GM21576 (cell line): ENCODE measurements around the gene CBY1.

Experiments
- ATAC-seq: cut with Tn5 transposase; IDR thresholded peaks from one replicate; pipeline ENCODE4 v1.9.1; 2021; ENCODE audit warnings: mild to moderate bottlenecking, moderate library complexity; ENCODE audit not compliant: unreplicated experiment

CBY1 gene

GRCh38 chr22:38645430-38645829 is 11.0 kb upstream of the CBY1 start:
- no peak for ATAC-seq

GRCh38 chr22:38649841-38650522 is 6.5 kb upstream of the CBY1 start:
- no peak for ATAC-seq

DNA sequence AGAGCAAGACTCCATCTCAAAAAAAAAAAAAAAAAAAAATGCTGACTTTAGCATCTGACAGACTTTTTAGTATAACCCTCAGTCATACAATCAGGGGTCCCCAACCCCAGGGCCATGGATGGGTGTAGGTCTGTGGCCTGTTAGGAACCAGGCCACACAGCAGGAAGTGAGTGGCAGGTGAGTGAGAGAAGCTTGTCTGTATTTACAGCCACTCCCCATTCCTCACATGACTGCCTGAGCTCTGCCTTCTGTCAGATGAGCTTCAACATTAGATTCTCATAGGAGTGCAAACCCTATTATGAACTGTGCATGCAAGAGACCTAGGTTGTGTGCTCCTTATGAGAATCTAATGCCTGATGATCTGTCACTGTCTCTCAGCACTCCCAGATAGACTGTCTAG is 3.6 kb upstream of the CBY1 start:
- ATAC-seq, result no peak

GRCh38 chr22:38653741-38654140 is 2.7 kb upstream of the CBY1 start:
- ATAC-seq, result no peak

- no peak for ATAC-seq
Measured at GRCh38 chr22:38655519-38656255, 751 bp upstream of the CBY1 start.

- ATAC-seq, result no peak
Measured at GRCh38 chr22:38657045-38657909, 839 bp downstream of the CBY1 start.

- no peak for ATAC-seq
Measured at GRCh38 chr22:38674888-38675287, 18.4 kb downstream of the CBY1 start.

DNA sequence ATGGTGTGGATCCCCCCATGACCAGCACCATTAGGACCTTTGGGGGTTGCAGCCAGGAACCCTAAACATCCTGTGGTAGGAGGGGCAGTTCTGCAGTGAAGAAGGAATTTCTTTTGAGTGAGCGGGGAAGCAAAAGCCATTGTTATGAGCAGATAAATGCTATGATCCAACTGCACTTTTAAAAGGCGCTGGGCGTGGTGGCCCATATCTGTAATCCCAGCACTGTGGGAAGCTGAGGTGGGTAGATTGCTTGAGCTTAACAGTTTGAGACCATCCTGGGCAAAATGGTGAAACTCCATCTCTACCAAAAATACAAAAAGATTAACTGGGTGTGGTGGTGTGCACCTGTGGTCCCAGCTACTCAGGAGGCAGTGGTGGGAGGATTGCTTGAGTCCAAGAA is 19.4 kb downstream of the CBY1 start:
- no peak for ATAC-seq

GRCh38 chr22:38681582-38682335 is 25.3 kb downstream of the CBY1 start, which contains the start of gene TOMM22:
Gene TOMM22, plus strand, starts transcription at chr22:38681957. Its CDS starts 22 bp downstream, at chr22:38681979.
- ATAC-seq, result peak; percentile 86

DNA sequence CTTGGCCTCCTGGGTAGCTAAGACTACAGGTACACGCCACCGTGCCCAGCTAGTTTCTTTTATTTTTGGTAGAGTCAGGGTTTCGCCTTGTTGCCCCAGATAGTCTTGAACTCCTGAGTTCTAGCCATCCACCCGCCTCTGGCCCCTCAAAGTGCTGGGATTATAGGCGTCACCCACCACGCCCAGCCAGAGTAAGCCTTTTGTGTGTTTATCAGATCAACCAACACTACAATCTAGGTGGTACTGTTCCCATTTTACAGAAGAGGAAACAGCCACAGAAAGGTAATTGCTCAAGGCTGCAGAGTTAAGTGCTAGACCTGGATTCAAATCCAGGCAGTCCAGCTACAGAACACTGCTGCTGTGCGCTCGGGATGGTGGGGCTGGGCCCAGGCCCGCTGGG is 28.5 kb downstream of the CBY1 start:
- ATAC-seq, result no peak

GRCh38 chr22:38685761-38686160 is 29.3 kb downstream of the CBY1 start:
- no peak for ATAC-seq

GRCh38 chr22:38689651-38690050 is 33.2 kb downstream of the CBY1 start:
- no peak for ATAC-seq

- ATAC-seq, result no peak
Measured at GRCh38 chr22:38694049-38694448, 37.6 kb downstream of the CBY1 start.

GRCh38 chr22:38694940-38695339 is 38.5 kb downstream of the CBY1 start:
- ATAC-seq, result no peak

GRCh38 chr22:38696606-38697424 is 40.4 kb downstream of the CBY1 start:
- no peak for ATAC-seq

DNA sequence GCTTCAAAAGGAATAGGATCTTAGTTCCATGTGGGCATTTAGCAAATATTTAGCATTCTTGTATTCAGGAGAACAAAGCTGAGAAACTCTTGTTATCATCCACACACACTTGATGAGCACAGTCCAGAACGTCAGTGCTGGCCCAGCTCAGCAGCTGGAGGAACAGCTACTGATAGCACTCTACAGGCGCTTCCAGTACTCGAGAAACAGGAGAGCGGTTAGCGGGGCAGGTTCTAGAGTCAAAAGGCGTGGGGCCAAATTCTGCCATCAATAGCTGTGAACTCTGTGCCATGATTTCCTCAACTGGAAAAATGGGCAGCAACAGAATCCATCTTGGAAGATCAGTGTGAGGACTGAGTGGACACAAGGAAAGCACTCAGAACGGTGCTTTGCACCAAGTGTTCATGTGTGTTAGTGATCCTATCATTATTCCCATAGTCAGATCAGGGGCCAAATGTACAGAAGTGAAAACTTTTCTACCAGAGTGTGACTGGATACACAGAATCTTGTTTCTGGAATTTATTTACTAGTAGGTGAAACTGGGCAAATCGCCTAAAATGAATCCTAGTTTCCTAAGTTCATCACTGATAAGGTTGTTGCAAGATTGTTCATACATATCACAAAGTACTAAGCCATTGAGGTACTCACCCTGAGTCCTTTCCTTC is 41.1 kb downstream of the CBY1 start:
- ATAC-seq, result no peak

DNA sequence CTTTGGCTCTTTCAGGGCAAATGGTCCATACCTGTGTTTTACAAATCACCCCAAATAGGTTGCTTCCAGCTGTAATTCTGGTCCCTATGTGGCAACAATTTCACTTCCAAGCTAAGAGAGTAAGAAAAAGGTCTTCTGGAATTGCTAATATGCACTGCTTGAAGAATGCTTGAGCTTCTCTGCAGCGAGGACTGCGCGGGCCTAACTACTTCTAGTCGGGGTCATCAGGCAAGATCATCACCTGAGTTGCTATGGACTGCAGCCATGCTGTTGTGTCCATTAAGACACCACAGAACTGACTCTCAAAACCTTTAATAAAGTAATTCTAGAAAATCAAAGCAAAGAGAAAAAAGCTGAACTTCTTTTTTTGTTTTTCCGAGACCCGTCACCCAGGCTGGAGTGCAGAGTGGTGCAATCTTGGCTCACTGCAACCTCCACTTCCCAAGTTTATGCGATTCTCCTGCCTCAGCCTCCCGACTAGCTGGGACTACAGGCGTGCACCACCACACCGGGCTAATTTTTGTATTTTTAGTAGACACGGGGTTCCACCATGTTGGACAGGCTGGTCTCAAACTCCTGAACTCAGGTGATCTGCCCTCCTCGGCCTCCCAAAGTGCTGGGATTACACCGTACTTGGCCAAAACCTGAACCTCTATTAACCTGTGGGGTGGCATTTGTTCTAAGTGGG is 42.1 kb downstream of the CBY1 start:
- no peak for ATAC-seq

GRCh38 chr22:38699143-38699542 is 42.7 kb downstream of the CBY1 start:
- ATAC-seq, result no peak

DNA sequence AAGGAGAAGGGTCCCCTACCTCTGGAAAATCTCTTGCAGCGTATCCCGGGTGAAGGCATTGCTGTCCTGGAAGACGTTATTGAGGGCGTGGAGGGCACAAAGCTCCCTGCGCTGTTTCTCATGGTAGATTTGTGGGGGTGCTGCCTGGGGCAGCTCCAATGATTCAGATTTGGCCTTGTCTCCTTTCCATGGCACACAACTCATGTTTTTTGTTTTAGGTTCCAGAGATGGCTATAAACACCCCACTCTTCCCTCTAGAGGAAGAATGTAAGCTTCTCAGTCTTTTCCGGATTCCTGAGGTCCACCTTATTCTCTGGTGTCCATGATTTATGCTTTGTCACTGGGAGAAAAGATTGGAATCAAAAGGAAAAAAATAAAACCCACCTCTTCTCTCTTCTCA is 43.3 kb downstream of the CBY1 start:
- ATAC-seq, result no peak
